GM12878 (cell line): ENCODE results near the gene OPTC. TPM values are rescaled to one million over a fixed set of nuclear protein-coding genes. Genes with fewer than 3 reads are reported as not detected.

Source experiments
- ATAC-seq: fragments of 200-7000 bp; cut with Tn5 transposase; 3 replicates; pipeline ENCODE4 v1.9.1; 2020; ENCODE audit warnings: mild to moderate bottlenecking, moderate library complexity
- BruUV-seq: library from RNA; stranded (reverse); fragments of 400-500 nt; replicated peaks from 2 replicates; lab custom pipeline; 2021; lab: Mats Ljungman, UMichigan
- CTCF ChIA-PET: fragments of 300-600 bp; sonication (Branson Sonifier 250); formaldehyde crosslinking; extraction: SDS; loops from one replicate; lab custom pipeline; 2021; ENCODE audit warnings: inconsistent platforms; lab: Yijun Ruan, JAX
- POLR2A ChIA-PET: fragments of 350-600 bp; formaldehyde crosslinking; extraction: SDS; loops from one replicate; lab custom pipeline; 2021; ENCODE audit warnings: inconsistent platforms; lab: Charles Lee
- RAD21 ChIA-PET: fragments of 300-600 bp; sonication (Branson Sonifier 250); formaldehyde crosslinking; loops from one replicate; lab custom pipeline; 2023; ENCODE audit warnings: antibody characterized with exemption; ENCODE audit not compliant: unreplicated experiment; lab: Charles Lee
- SMC1A ChIA-PET: fragments of 300-600 bp; sonication (Branson Sonifier 250); formaldehyde crosslinking; loops from one replicate; lab custom pipeline; 2023; ENCODE audit not compliant: unreplicated experiment, uncharacterized antibody; lab: Charles Lee
- DNase-seq: peaks from one replicate; pipeline ENCODE4 v3.0.0-alpha.2; 2011; ENCODE audit warnings: low read depth, low spot score
- FAIRE-seq: peaks from 3 replicates; lab custom pipeline; 2011; peaks lifted over from hg19 to GRCh38; lab: Jason Lieb, UNC
- H2AFZ ChIP-seq: 2 replicates; pipeline ENCODE4 v1.6.0; 2011; ENCODE audit warnings: low read depth, low read length, control low read depth; ENCODE audit not compliant: control insufficient read depth
- H3K27ac ChIP-seq: 2 replicates; pipeline ENCODE4 v1.5.1; 2011; ENCODE audit warnings: control low read depth; ENCODE audit not compliant: control insufficient read depth, insufficient read depth
- H3K27me3 ChIP-seq, 2 experiments: replicated peaks in 1 of 2; 2 replicates each; pipeline versions ENCODE4 v1.6.0 to v1.6.1; 2011; ENCODE audit warnings: low read length in 1 of 2; ENCODE audit not compliant: control insufficient read depth in 2 of 2, insufficient read depth in 2 of 2
- H3K36me3 ChIP-seq, 2 experiments: 2 replicates each; pipeline ENCODE4 v1.5.1; 2011; ENCODE audit warnings: low read length in 1 of 2; ENCODE audit not compliant: control insufficient read depth in 2 of 2, insufficient read depth in 2 of 2
- H3K4me1 ChIP-seq: 2 replicates; pipeline ENCODE4 v1.6.1; 2011; ENCODE audit warnings: mild to moderate bottlenecking, low read length, moderate library complexity, mixed read lengths; ENCODE audit not compliant: control insufficient read depth, insufficient read depth
- H3K4me2 ChIP-seq: 2 replicates; pipeline ENCODE4 v1.6.0; 2011; ENCODE audit warnings: control low read depth; ENCODE audit not compliant: control insufficient read depth, insufficient read depth
- H3K4me3 ChIP-seq: fragments of 200-600 bp; sonication (generic); 2 replicates; pipeline ENCODE4 v1.5.1; 2016
- H3K79me2 ChIP-seq: 2 replicates; pipeline ENCODE4 v1.6.0; 2011; ENCODE audit warnings: low read length; ENCODE audit not compliant: control insufficient read depth, insufficient read depth
- H3K9ac ChIP-seq: 2 replicates; pipeline ENCODE4 v1.8.0; 2011; ENCODE audit warnings: low read length, control low read depth, mixed read lengths; ENCODE audit not compliant: control insufficient read depth, insufficient read depth
- H3K9me3 ChIP-seq: replicated peaks from 3 replicates; pipeline ENCODE4 v1.5.1; 2011; ENCODE audit warnings: mild to moderate bottlenecking, low read length; ENCODE audit not compliant: control insufficient read depth, insufficient read depth
- H4K20me1 ChIP-seq: 2 replicates; pipeline ENCODE4 v1.6.0; 2011; ENCODE audit not compliant: control insufficient read depth, insufficient read depth
- CHD1 ChIP-seq: IDR thresholded peaks from 2 replicates; pipeline ENCODE4 v1.6.1; 2012; ENCODE audit warnings: low read depth, low read length, improper control_type of control experiment
- E2F8 ChIP-seq: fragments of 450-650 bp; IDR thresholded peaks from 2 replicates; pipeline ENCODE4 v1.6.1; 2018; ENCODE audit warnings: mild to moderate bottlenecking, low read depth, moderate library complexity; ENCODE audit not compliant: partially characterized antibody
- EGR1 ChIP-seq, 2 experiments: IDR thresholded peaks; 1 replicate in 1 of 2; 2 replicates in 1 of 2; pipeline ENCODE4 v1.6.1; 2011 to 2012; ENCODE audit warnings: low read depth in 2 of 2, low read length in 2 of 2, borderline replicate concordance in 1 of 2, mild to moderate bottlenecking in 1 of 2, moderate library complexity in 1 of 2
- EZH2 ChIP-seq: IDR thresholded peaks from 2 replicates; pipeline ENCODE4 v1.6.1; 2012; ENCODE audit warnings: low read depth, mild to moderate bottlenecking, control low read depth, inconsistent platforms, low read length, borderline replicate concordance; ENCODE audit not compliant: control insufficient read depth
- HCFC1 ChIP-seq: fragments of 150-350 bp; IDR thresholded peaks from 2 replicates; pipeline ENCODE4 v1.6.1; 2014; ENCODE audit warnings: low read length
- IKZF1 ChIP-seq: fragments of 450-650 bp; conservative IDR thresholded peaks from 2 replicates; pipeline ENCODE4 v1.6.1; 2017; ENCODE audit warnings: antibody characterized with exemption, mild to moderate bottlenecking
- MXI1 ChIP-seq: fragments of 150-350 bp; IDR thresholded peaks from 2 replicates; pipeline ENCODE4 v1.6.1; 2011; ENCODE audit warnings: low read depth, mild to moderate bottlenecking, inconsistent platforms, low read length, improper control_type of control experiment
- POLR2AphosphoS5 ChIP-seq: IDR thresholded peaks from 2 replicates; pipeline ENCODE4 v1.6.1; 2011; ENCODE audit warnings: mild to moderate bottlenecking, low read length, inconsistent platforms
- SPI1 ChIP-seq: IDR thresholded peaks from 2 replicates; pipeline ENCODE4 v1.6.1; 2011; ENCODE audit warnings: low read depth, mild to moderate bottlenecking, low read length, moderate library complexity, borderline replicate concordance; ENCODE audit not compliant: insufficient read depth
- SREBF1 ChIP-seq: IDR thresholded peaks from 2 replicates; pipeline ENCODE4 v1.6.1; 2012; ENCODE audit warnings: mild to moderate bottlenecking, low read length
- SUPT20H ChIP-seq: IDR thresholded peaks from 2 replicates; pipeline ENCODE4 v1.6.1; 2011; ENCODE audit warnings: low read depth, mild to moderate bottlenecking, low read length, moderate library complexity, borderline replicate concordance; ENCODE audit not compliant: control insufficient read depth
- TBL1XR1 ChIP-seq: IDR thresholded peaks from 2 replicates; pipeline ENCODE4 v1.6.1; 2012; ENCODE audit warnings: low read depth, low read length, improper control_type of control experiment
- ZNF384 ChIP-seq: IDR thresholded peaks from 2 replicates; pipeline ENCODE4 v1.6.1; 2012; ENCODE audit warnings: low read depth, mild to moderate bottlenecking, low read length, improper control_type of control experiment, borderline replicate concordance
- ZZZ3 ChIP-seq: IDR thresholded peaks from 2 replicates; pipeline ENCODE4 v1.6.1; 2011; ENCODE audit warnings: low read depth; ENCODE audit not compliant: control insufficient read depth, insufficient read length
- WGBS: methylation state at CpG from one replicate; pipeline ENCODE4 v1.1.6; 2016; ENCODE audit warnings: low lambda C conversion rate; ENCODE audit not compliant: insufficient replicate concordance, insufficient coverage; ENCODE audit errors: missing lambda C conversion rate; 5-methylcytosine and 5-hydroxymethylcytosine counted together
- in situ Hi-C: fragments of 300-500 bp; cut with MboI; formaldehyde crosslinking; loops from 9 replicates; pipeline ENCODE4 v1.14.3; 2018; ENCODE audit warnings: mixed read lengths
- intact Hi-C: fragments of 100-400 bp; cut with micrococcal nuclease; formaldehyde crosslinking; loops from one replicate; pipeline ENCODE4 v1.14.2; 2022; ENCODE audit not compliant: unreplicated experiment
- polyA plus RNA-seq, 11 experiments: library from polyadenylated mRNA; depleted of rRNA in 4 of 11; unstranded in 6 of 11; stranded (reverse) in 5 of 11; fragments of >200 nt; fragmentation: Nextera tagmentation in 4 of 11; fragmentation: Illumina TruSeq in 1 of 11; extraction: Ambion mirVana in 4 of 11; extraction: Trizol in 1 of 11; gene quantifications; 1 replicate in 1 of 11; 2 replicates in 10 of 11; pipeline versions ENCODE4 v1.2.1 to v1.2.3, GENCODE V29; 2011 to 2016; ENCODE audit warnings: inconsistent platforms in 2 of 11, missing spikeins in 2 of 11, low read depth in 1 of 11
- total RNA-seq, 4 experiments: library from RNA; depleted of rRNA in 3 of 4; stranded (reverse); fragments of >200 nt in 3 of 4; fragmentation: Illumina TruSeq in 1 of 4; extraction: Trizol in 1 of 4; gene quantifications; 2 replicates each; pipeline versions ENCODE4 v1.2.1 to v1.2.3, GENCODE V29; 2013 to 2021

OPTC gene
- total and polyA plus RNA-seq, 10 of the 15 experiments (the other 5 are each of a cell fraction or from before 2014, with no cell fraction given): not detected

GRCh38 chr1:203450001-203450400 lies 44.0 kb upstream of the OPTC start:
- RAD21 ChIA-PET: interaction anchor here (0.8 to 1.2 kb wide), 3 partner anchors 8 to 69 kb away, joined by 3 to 5 read pairs (median 3); no protein-coding TSS in a partner anchor
- Histone ChIP-seq H3K4me1 (peaks cover 3% of the 10 kb centered on the region; the same call in 1 of the 2 replicates), H3K36me3 (no peaks in the 10 kb centered on the region), H2AFZ (no peak overlapping the region), H3K27me3 (no peaks in the 10 kb centered on the region), H3K27ac (no peak overlapping the region), H3K79me2 (no peaks in the 10 kb centered on the region), H4K20me1 (no peaks in the 10 kb centered on the region), H3K4me3 (no peak overlapping the region), H3K4me2 (no peak overlapping the region), H3K9ac (no peak overlapping the region), H3K9me3 (no peaks in the 10 kb centered on the region; the same call in 2 of the 3 replicates)
- intact Hi-C loops: no loop called here
- ATAC-seq: no peak
- POLR2A ChIA-PET: no interaction called here
- SMC1A ChIA-PET: interaction anchor here (1.2 to 1.9 kb wide), 4 partner anchors 27 to 109 kb away, joined by 3 to 7 read pairs (median 3); partner anchors contain the start of gene PRELP
- 17% methylated on average over 1 of the region's 1 CpG for WGBS
- FAIRE-seq: no peak
- CTCF ChIA-PET: interaction anchor here (0.9 to 5.5 kb wide), 3 partner anchors 107 to 182 kb away, joined by 3 to 73 read pairs (median 4); no protein-coding TSS in a partner anchor
- no TSS peak for BruUV-seq
- no peak for DNase-seq
- in situ Hi-C loops: no loop called here
- TF ChIP-seq POLR2AphosphoS5 (no peak), ZNF384 (no peak), EGR1 (IDR thresholded peaks at IDR 0.05; ENCODE audit: borderline replicate concordance in 1 of 2, low read depth in 2 of 2, low read length in 2 of 2) (no peak), IKZF1 (no peak), E2F8 (no peak), SREBF1 (no peak), CHD1 (no peak), ZZZ3 (no peak), EZH2 (no peak), SUPT20H (no peak), SPI1 (no peak), TBL1XR1 (no peak), MXI1 (no peak), HCFC1 (no peak)
